WERI-Rb-1 (cell line): ENCODE measurements around the gene PTPRM.

Source experiments
- DNase-seq: peaks from one replicate; pipeline ENCODE4 v3.0.0-alpha.2; 2020
- H3K27ac ChIP-seq: fragments of 250-450 bp; sonication (Bioruptor Pico); 2 replicates; pipeline ENCODE4 v1.5.1; 2020; ENCODE audit warnings: mild to moderate bottlenecking, moderate library complexity
- H3K27me3 ChIP-seq: fragments of 250-450 bp; sonication (Bioruptor Pico); 2 replicates; pipeline ENCODE4 v1.5.1; 2021; ENCODE audit warnings: mild to moderate bottlenecking, low read depth, moderate library complexity; ENCODE audit not compliant: insufficient read depth, severe bottlenecking
- H3K36me3 ChIP-seq: fragments of 250-450 bp; sonication (Bioruptor Pico); 2 replicates; pipeline ENCODE4 v1.5.1; 2020; ENCODE audit warnings: mild to moderate bottlenecking, moderate library complexity
- H3K4me3 ChIP-seq: 2 replicates; pipeline ENCODE4 v1.5.1; 2011; ENCODE audit warnings: low read depth, mild to moderate bottlenecking, control low read depth, low read length
- H3K9me3 ChIP-seq: fragments of 250-450 bp; sonication (Bioruptor Pico); 2 replicates; pipeline ENCODE4 v1.5.1; 2021; ENCODE audit warnings: mild to moderate bottlenecking, moderate library complexity; ENCODE audit not compliant: severe bottlenecking
- CTCF ChIP-seq: IDR thresholded peaks from 2 replicates; pipeline ENCODE4 v1.5.1; 2011; ENCODE audit warnings: low read depth, mild to moderate bottlenecking, control low read depth, inconsistent platforms, low read length

PTPRM gene

GRCh38 chr18:7566567-7567473 is at the start of gene PTPRM:
PTPRM (plus strand) TSS chr18:7567316; CDS start chr18:7567819, 503 bp downstream.
- H3K36me3 ChIP-seq: no peaks in the 10 kb centered on the region
- peak; percentile 59 for DNase-seq
- H3K27me3 ChIP-seq: peaks cover 22% of the 10 kb centered on the region
- H3K9me3 ChIP-seq: no peaks in the 10 kb centered on the region
- H3K27ac ChIP-seq: no peak within 1 kb of the TSS
- TF ChIP-seq CTCF: peak; percentile 54
- H3K4me3 ChIP-seq: peak within 1 kb of the TSS; percentile 68

GRCh38 chr18:7517852-7518251 is 49.3 kb upstream of the PTPRM start:
- Histone ChIP-seq H3K4me3 (no peak overlapping the region), H3K27me3 (no peaks in the 10 kb centered on the region), H3K9me3 (no peaks in the 10 kb centered on the region), H3K36me3 (no peaks in the 10 kb centered on the region), H3K27ac (no peak overlapping the region)
- DNase-seq: no peak
- TF ChIP-seq CTCF: no peak

- H3K27me3 ChIP-seq: no peaks in the 10 kb centered on the region
- H3K27ac ChIP-seq: peak overlapping the region; percentile 17; the same call in 1 of the 2 replicates
- no peak for DNase-seq
- H3K4me3 ChIP-seq: no peak overlapping the region
- no peaks in the 10 kb centered on the region for H3K9me3 ChIP-seq
- no peaks in the 10 kb centered on the region for H3K36me3 ChIP-seq
- no peak for TF ChIP-seq CTCF
Measured at GRCh38 chr18:7520200-7520785, 46.8 kb upstream of the PTPRM start.

- Histone ChIP-seq H3K27ac (peak overlapping the region; percentile 34), H3K36me3 (no peaks in the 10 kb centered on the region), H3K27me3 (no peaks in the 10 kb centered on the region), H3K9me3 (no peaks in the 10 kb centered on the region), H3K4me3 (no peak overlapping the region)
- peak; percentile 25 for DNase-seq
- TF ChIP-seq CTCF: peak; percentile 26; the same call in 1 of the 2 replicates
Measured at GRCh38 chr18:7521226-7521856, 45.8 kb upstream of the PTPRM start.

GRCh38 chr18:7523772-7524171 is 43.3 kb upstream of the PTPRM start:
- no peak for DNase-seq
- Histone ChIP-seq H3K9me3 (no peaks in the 10 kb centered on the region), H3K27ac (no peak overlapping the region), H3K27me3 (no peaks in the 10 kb centered on the region), H3K4me3 (no peak overlapping the region), H3K36me3 (no peaks in the 10 kb centered on the region)
- no peak for TF ChIP-seq CTCF
